ENCODE results near the gene EXOG.

EXOG gene

DNA sequence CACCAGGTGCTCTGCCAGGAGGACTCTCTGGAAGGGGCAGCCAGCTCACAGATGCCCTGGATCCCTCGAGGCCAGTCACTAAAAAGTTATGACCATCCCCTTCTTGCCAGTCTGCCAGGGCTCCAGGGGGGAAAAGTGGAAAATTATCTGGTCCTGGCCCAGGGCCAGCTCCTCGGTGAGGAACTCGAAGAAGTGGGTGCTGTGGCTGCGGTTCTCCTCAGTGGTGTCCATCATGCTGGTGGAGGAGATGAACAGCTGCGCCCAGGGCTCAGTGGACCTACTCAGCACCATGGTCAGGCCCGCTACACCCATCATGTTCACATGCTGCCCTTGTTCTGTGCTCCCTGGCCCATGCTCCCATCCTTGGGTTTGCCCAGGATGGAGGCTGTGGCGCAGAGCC lies 19.2 kb downstream of the EXOG start:
- no peak for DNase-seq

DNA sequence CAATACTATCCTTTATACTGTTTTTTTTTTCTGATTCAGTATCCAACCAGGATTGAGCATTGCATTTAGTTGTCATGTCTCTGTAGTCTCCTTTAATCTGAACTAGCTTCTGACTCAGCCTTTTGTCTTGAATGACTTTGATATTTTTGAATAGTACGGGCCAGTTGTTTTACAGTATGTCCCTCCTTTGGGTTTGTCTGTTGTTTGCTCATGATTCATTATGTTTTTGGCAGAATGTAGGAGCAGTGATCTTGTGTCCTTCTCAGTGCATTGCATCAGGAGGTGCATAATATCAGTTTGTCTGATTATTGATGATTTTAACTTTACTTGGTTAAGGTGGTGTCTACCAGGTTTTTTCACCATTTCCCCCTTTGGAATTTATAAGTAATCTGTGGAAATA lies 20.5 kb downstream of the EXOG start:
- no peak for DNase-seq

DNA sequence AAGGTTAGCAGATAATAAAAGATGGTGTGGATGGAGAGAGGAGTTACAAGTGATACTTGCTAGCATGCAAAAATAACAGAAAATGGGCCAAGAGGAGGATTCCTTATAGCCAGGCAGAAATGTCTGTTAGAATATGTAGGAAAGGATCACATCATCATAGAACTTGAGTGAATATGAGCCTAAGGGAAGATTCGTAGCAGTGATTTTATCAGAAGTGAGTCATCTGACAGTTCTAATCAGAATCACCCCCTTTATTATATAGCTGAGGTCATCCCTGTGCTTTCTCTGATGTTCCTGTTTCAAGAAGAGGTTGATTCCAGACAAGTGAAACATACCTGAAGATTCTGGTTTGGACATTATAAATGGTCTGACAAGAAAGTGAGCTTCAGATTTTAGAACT lies 22.9 kb downstream of the EXOG start:
- DNase-seq: no peak

DNA sequence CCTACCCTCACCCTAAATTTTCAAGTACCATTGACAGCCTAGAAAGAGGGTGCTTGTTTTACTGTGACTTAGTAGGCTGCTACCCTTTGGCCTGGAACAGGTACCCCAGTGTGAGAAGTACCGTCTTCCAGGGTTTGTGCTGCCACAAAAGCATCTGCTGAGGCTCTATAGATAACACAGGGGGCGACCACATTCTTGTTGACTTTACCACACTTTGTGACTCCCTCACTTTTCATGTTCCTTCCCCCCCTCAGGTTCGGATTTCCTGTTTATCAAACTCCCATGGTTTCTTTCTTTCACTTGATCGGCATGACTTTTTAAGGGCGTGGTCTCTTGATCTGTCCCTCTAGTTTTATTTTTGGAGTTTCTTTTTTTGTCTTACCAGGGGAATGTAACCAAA lies 23.5 kb downstream of the EXOG start:
- no peak for DNase-seq

DNA sequence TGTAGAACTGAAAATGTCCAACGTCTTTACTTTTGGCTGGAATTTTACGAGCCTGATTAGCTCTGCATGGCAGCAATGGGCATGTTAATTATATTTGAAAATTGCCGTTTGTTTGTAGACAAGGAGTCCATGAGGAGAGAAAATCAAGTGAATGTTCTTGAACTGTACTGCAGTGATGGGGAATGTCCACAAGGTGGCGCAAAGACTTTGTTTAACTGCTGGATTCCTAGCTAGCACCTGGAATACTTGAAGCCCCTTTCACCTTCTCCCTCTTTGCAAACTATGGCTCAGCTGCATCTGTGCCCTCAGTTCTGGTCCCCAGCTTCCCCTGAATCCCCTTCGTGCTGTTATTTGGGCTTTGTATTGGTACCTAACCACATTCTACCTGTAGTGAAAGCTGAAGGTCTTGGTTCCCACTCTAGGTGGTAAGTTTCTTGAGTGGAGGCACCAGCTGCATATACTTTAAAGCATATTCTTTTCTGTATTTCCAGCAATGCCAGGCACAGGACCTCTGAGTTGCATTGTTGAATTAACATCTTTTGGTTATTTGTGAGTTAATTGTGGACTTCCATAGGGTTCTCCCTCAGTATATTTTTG lies 25.3 kb downstream of the EXOG start:
- peak; percentile 37 for DNase-seq

DNA sequence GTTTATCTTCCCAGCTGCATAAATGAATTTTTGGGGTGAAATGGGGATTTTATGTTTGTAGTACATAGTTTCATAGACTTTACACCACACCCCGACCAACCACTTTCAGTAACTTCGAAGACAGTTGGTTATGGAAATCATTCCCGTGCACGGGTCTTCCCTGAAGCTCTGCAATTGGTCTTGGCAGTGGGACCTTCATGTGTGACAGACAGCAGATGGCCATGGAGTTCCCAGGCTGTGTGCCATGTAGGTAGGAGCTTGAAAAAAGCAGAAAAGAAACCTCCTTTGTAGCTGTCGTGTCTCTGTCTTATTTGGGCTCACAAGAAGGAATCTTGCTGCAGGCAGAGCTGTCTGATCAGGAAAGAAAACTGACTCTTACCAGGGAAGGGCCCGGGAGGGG lies 25.9 kb downstream of the EXOG start:
- no peak for DNase-seq

DNA sequence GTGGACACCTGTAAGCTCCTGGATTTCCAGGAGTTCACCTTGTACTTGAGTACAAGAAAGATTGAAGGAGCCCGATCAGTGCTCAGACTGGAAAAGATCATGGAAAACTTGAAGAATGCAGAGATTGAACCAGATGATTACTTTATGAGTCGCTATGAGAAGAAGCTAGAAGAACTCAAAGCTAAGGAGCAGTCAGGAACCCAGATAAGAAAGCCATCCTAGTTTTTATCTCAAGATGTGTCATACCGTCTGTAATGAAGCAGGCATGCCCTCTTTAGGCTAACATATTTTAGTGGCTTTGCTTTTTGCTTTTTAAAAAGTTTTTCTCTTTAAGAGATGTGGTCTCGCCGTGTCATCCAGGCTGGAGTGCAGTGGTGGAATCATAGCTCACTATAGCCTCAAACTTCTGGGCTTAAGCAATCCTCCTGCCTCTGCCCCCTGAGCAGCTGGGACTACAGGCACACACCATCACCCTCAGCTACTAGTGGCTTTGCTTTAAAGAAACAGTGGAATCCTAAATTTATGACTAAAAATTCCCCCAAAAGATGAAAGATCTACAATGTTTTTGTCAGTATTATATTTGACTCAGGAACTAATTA lies 28.1 kb downstream of the EXOG start:
- DNase-seq: no peak

DNA sequence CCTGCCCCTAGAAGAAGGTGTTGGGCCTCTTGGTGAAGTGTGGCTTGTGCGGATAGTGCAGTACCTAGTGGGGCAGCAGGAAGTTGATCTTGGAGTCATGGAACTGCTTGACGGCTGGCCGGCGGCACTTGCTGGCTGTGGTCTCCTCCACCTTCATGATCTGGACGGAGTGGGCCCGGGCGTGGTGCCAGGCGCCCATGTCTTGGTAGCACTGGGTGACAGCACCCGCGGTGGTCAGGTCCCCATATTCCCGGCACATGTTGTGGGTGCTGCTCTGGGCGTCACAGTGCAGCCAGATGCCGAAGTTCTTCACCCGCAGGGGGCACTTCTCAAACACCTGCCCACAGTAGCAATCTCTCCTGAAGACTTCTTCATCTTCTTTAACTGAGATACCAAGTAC lies 30.7 kb downstream of the EXOG start:
- no peak for DNase-seq

DNA sequence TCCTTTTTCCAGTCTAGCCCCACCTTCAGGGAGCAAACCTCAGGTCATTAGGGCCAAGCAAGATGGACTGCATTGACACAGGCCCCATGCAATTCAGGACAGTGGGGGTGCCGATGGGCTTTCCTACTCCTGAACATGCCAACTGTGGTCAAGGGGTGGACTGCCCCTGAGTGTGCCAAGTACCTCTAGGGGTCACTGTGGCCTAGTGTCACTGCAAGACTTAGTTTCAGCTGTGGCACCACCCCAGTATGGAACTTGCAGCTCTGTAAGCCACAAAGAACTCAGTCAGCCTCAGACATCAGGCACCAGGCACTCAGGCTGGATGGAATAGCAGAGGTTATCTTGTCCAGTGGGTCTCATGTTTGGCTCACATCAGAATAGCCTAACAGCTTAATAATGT lies 32.3 kb downstream of the EXOG start:
- DNase-seq: no peak

DNA sequence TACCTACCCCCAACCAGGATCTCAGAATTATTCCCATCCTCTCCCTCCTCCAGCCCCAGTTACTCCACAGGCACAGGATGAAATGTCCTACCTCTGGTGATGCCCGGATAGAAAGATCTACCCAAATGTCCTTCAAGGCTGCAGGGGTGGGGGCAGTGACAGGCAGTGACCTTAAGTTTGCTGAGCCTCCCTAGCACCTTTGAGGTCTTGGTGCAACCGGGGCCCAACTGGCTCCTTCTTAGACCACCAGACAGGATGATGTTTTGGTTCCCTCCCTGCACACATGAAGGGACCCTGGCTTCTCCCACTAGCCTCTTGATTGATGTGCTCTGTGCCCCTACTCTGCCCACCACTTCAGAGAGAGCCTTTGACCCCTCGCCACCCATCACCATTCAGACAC lies 36.4 kb downstream of the EXOG start:
- no peak for DNase-seq

DNA sequence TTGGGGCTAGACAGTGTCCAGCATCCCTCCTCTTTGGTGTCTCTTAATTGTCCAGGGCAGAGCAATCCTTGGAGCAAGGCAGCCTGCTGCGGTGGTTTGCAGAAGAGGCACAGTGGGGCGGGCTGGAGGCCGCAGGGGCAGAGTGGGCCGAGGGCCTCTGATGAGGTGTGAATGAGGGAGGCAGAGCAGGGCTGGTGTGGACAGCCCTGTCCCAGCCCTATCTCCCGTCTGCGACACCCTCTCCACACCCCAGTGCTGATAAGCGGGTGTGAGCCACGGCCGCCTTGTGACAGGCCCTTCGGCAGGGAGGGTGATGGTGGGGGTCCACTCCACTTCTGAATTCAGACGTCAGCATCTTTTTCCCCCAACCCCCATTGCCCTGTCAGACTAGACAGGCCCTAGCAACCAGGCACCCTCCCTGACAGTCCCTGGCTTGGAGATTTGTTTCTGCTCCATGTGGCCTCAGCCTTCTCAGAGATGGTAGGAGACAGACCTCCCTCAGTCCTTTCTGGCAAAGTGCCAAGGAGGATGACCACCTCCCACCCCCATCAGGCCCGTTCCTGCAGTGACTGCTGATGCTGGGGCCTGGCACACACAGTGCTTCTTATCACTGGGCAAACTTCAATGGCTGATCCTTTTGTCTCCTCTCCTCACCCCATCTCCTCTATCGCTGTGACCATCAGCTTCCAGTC lies 37.3 kb downstream of the EXOG start:
- DNase-seq: no peak

DNA sequence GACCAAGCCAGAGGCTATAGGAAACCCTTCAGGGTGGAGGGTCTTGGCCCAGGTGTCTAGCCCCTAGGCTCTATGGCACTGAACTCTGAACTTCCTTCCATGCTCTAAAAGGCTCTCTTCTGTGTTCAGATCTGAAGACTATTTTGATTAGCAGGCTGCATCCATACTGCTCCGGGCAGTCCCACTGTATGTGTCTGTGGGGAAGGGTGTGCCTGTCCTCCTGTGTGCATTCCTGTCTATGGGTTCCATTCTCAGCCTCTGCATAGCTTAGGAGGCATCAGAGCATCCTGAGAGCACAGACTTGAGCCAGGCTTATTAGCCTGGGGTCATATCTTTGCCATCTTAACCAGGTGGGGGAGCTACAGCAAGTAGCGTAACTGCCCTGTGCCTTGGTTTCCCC lies 38.0 kb downstream of the EXOG start:
- DNase-seq: no peak

DNA sequence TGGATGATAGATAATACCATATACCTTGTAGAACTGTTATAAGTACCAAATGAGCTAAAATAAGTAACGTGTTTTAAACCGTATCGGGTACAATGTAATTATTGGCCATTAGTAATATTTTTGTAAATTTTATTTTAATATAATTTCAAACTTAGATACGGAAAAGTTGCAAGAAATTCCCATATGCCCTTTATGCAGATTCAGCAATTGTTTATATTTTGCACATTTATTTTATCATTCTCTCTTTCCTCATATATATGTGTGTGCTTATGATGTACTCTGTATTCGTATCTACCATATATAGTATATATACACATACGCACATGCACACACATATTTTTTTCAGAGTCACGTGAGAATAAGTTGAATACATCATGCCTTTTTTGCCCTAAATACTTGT lies 38.5 kb downstream of the EXOG start:
- DNase-seq: no peak

DNA sequence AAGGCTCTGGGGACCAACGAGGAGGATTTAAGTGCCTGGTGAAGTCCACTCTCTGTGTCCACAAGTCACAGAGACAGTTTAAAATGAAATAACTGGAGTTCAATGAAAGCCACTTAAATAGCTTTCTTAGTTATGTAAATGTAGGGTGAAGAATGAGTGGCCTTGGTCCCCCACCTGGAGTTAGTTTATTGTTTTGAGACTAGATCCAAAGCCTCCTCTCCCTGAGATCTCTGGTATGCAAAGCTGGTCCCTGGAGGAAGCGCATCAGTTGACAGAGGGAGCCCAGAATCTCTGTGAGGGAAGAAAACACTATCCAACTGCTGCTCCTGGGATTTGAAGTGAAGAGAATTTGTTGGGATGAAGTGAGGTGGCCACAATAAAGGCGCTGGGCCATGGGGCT lies 40.5 kb downstream of the EXOG start:
- no peak for DNase-seq

DNA sequence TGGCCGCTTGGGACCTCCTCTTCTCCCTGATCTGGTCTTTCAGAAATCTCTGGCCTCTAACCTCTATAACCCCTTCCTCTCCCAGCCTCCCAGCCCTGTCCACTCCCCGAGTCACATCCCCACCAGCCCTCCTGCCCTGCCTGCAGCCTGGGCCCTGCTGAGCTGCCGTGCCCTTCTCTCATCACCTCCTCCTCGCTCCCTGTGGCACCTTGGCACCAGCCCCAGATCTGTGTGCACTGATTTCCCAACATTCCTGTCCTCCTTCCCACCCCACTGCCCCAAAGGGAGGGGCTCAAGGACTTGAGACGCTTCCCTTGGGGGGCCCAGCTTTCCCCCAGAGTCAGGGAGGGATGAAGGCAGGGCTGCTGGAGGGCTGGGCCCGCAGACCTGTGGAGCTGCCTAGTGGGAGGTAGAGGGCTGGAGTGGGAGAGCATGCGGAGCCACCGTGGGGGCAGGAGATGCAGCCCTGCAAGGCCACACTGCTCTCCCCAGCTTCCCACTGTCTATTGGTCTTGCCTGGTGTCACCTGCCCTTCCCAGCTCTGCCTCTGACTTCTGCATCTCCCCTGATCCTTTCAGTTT lies 42.7 kb downstream of the EXOG start:
- no peak for DNase-seq

DNA sequence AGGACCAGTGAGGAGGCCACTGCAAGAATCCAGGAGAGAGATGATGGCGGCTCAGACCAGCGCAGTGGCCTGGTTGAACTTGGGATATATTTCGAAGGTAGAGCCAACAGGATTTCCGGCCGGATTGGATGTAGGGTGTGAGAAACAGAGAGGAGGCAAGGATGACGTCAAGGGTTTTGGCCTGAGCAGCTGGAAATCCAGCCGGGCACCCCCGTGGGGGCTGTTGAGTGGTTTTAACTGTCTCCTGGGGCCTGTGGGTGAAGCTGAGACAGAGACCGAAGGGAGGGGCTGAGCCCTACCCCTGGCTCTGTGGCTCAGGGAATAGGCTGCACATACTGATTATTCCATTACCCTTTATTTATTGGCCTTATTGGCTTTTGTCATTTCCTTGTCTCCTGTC lies 45.7 kb downstream of the EXOG start:
- DNase-seq: no peak

DNA sequence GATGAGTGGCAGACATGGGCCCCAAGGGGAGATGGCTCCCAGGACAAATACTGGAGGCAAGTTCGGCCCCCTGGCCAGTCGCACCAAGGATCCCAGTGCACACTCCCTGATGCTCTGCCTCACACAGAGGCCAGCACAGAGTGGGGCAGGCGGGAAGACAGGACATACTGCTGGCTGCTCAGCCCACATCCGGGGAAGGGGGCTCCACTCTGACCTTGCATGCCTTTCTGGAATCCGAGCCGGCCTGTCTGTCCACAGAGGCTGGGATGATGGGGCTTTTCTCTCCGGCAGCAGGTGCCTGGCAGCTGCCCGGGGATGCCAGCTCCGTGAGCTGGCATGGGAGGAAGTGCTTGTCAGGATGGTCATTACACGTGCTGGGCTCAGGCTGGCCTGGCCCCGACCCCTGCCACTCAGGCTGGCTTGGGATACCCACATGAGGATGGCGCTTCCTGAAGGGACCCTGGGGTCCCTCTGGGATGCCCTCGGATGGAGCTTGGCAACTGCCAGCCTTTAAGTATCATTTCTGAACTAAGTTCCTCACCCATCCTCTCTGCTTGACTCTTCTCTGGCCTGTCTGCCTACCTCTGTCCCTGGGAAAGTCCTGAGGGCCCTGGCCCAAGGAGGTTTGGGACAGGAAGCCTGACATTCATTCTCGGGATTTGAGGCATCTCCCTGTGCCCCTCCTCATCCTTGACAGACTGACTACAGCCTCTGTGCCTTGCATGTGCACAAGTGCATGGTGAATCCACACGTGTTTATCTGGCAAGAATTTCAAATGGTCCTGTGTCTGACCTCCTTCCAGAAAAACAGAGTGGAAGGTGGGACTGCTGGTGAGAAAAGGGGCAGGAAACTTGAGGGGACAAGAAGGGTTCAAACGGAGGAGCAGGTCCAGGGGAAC lies 46.5 kb downstream of the EXOG start:
- DNase-seq: no peak

DNA sequence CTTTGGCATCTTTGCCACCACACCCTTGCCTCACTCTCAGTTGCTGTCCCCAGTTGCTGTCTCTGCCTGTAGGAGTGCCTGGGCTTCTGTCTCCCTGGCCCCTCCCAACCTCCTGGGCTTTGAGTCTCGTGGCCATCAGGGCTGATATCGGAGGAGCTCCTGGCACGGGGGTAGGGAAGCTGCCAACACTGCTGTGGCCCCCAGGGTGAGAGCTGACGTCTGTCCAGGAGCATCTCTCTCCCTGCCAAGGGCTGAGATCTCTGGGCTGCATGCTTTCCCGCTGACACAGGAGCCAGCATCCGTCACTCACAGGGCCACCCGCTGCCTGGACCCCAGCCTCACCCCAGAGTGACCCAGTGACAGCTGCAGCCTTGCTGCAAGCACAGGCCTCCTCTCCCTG lies 47.4 kb downstream of the EXOG start:
- DNase-seq: no peak

DNA sequence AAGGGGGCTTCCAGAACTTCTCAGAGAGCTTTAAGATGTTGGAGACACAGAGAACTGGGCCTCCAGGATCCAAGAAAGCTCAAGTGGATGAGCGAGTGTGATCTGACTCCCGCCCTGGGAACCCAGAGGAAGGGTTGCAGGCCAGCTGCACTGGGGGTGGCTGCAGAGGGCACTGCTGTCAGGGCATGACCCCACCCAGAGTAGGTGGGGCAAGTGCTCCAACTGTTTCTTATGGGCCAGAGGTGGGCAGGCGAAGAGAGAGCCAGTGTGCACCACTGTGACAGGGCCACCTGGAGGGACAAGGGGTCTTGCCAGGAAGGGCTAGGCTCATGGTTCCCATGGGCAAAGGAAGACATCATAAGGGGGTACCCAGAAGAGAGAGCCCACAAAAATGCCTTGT lies 48.8 kb downstream of the EXOG start:
- DNase-seq: no peak

DNA sequence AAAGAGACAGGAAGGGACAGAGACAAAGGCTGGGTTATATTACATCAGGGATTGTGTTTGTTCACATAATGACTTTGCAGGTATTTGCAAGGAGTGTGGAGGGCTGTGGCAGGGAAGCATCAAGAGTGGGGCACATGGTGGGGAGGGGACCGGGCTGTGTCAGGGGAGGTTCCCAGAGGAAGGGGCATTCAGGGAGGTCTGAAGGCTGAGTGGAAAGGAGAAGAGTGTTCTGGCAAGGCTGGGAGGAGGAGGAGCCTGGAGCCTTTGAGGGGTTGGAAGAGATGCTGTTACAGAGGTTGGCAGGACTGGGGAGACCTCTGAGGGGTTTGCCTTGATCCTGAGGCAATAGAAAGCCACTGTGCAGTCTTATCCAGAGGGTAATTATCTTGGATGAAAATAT lies 49.4 kb downstream of the EXOG start:
- no peak for DNase-seq

DNA sequence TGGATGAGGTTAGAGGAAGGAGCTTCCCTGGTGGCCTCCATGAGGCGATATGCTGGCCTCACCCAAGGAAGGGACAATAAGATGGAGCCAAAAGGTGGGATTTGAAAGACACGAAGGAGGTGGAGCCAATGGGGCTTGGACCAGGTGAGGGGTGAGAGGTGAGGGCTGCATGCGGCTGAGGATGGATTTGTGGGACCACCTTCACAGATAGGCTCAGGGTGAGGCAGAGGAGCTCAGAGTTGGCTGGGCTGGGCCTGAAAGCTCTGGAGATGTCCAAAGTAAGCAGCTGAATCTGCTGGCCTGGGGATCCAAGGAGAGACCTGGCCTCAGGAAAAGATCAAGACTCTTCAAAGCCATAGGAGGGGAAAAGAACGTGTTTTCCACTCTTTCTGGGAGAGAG lies 49.8 kb downstream of the EXOG start:
- no peak for DNase-seq

DNA sequence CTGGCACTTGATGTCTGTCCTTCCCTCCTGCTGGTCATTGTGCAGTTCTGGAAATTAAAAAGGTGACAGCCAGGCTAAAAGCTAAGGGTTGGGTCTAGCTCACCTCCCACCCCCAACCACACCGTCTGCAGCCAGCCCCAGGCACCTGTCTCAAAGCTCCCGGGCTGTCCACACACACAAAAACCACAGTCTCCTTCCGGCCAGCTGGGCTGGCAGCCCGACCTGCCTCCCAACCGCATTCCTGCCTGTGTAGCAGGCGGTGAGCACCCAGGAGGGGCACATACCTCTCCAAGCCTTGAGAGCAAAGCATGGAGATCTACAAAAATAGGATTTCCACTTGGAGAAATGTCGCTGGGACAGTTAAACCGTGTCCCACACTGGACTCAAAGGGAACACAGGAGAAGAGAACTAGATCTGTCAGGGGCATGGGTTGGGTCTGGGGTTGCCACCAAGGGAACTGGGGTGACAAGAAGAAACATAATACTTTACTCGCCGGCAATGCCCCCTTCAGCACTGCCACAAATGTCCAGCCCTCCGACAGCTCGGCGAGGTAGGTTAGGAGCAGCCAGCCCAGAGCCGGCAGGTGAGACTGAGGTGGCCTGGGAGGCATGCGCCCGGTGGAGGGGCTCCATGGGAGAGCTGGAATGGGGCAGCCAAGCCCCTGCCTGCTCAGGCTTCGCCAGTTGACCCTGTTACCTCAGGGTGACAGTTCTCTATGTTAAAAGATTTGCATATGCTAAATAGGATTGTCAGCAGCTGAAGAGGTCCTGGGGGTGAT lies 52.2 kb downstream of the EXOG start:
- no peak for DNase-seq

DNA sequence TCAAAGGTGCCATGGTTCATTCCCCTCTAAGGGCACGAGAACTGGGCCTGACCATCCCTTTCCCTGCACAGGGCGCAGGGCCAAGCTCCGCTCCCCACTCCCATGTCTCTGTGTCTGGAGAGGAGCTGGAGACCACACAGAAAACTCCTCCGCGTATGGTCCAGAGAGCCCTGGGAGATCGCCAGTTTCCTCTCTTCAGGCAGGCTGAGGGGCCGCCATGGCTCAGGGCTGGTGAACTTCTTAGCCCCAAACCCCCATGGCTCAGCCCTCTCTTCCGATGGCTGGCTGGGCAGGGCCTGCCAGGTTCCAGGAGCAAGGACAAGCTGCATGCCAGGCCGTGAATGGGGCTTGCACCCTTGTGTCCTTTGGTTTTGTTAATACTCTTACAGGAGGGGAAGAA lies 52.9 kb downstream of the EXOG start:
- DNase-seq: no peak

Data from DMS79 treated with DMSO at 0.1 percent for 48 hours (cell line).